NCI-H446 (cell line): ENCODE results near the gene MGLL.
A peak's percentile ranks its signal among the peaks of the same experiment; 100 is the strongest.

Experiments used
- DNase-seq, 2 experiments: peaks; one replicate each; lab custom pipeline; 2025; lab: John Stamatoyannopoulos, UW

Gene MGLL

DNA sequence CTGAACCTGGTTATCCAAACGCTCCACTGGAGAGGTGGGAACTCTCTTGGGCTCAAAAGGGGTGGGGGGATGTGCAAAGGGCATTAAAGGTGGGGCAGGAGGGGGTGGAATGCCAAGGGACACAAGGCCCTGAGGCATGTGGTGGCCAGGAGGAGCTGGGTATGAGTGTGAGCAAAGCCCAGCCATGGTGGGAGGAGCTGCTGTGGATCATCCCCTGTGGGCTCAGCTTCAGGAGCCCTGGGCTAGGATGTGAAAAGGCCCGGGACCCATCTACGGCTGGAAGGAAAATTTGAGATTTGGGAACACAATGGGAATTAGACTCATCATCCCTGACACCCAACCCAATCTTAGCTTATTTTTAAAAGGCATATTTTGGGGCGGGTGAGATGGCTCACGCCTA is 33.3 kb downstream of the MGLL start:
- DNase-seq = no peak

DNA sequence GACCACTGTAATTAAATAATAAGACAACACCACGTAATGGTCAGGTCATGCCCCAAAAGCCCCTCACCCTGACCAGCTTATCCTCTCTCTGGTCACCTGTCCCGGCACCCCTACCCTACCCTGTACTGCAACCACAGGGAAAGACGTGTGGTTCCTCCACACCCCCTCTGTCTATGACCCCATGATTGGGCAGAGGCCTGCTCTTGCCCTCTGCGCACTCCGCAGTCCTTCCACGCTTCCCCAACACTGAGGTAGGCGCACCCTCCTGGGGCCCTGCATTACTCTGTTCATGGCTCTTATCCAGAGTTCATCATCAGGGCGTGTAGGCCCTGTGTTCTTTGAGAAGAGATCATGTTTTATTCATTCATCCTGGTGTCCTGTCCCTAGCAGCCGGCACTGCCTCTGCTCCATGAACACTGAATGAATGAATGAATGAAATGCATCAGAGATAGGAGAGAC is 33.8 kb downstream of the MGLL start:
- DNase-seq = no peak

DNA sequence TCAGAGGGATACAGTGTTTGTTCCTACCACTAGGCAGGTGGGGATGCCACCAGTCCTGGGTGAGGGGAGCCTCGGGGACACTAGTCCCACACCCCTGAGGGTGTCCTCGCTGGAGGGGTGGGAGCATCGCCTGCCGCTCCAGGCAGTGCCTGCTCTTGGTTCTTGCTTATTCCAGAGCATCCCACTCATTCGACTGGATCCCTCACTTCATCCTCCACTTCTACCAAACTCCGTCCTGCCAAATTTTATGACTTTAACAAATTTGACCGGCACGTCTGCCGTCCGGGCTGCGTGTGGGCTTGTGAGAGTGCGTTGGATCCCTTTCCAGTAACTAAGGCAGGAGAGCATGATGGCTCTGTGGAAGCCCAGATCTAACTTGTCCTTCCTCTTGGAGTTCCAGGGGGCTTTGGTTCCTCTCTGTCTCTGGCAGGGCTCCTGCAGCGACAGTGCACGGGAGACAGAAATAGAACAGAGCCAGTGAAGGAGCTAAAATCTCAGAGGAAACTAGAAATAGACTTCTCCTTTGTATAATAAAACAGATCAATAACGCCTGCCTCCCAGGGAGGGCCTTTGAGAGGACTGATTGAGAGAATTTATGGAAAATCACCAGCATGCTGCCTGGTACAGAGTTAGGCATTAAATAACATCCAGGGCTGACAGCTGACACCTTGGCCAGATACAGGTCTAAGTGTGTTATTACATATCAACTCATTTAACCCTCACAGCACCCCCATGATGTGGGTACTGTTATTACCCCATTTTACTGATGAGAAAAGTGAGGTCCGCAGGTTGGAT is 34.5 kb downstream of the MGLL start:
- DNase-seq = no peak

DNA sequence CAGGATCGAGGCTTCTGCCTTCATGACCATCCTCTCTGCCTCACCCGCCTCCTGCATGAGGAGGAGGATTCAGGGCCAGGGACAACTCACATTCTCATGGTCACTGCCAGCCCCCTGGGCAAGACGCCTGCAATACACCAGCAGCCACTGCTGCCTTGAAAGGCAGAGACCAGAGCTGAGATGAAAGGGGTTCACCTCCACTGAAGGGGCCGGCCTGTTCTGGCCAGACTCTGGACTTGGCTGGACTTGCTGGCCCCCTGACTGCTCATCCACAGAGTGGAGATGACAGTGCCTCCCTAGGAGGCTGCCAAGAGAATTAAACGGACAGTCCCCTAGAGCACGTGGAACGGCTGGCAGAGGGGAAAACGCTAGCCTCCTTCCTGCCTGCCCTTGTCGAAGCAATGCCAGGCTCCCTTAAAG is 35.2 kb downstream of the MGLL start:
- peak; percentile 76 to 84 for DNase-seq

DNA sequence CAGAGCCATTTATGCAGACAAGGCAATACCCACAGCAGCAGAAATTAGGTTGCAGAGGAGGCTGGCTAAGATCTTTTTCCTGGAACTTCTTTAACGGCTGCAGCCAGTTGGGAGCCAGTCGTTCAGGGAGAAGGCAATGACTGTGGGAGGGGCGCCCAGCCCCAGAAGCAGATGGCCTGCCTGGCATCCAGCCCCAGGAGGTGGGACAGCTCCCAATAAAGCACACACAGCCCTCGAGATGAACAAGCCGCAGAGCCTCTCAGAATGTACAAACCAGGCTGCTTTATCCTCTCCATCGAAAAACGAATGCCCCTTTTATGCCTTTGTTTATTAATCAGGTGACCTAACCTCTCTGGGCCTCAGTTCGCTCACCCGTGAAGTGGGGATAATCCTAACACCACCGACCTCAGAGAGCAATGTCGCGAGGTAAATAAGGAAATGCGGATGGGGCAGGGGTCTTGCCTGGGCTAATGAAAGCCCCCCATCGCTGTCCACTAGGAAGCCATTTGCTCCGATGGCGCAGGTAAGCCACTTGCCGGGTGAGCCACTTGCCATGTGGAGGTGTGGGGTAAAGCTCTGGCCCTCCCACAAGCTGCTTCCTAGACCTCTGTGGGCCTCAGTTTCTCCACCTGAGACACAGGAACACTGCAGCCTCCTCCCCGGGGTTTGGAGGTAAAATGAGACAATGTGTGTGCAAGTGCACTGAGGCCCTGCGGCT is 35.8 kb downstream of the MGLL start:
- peak; percentile 93 to 97 for DNase-seq

DNA sequence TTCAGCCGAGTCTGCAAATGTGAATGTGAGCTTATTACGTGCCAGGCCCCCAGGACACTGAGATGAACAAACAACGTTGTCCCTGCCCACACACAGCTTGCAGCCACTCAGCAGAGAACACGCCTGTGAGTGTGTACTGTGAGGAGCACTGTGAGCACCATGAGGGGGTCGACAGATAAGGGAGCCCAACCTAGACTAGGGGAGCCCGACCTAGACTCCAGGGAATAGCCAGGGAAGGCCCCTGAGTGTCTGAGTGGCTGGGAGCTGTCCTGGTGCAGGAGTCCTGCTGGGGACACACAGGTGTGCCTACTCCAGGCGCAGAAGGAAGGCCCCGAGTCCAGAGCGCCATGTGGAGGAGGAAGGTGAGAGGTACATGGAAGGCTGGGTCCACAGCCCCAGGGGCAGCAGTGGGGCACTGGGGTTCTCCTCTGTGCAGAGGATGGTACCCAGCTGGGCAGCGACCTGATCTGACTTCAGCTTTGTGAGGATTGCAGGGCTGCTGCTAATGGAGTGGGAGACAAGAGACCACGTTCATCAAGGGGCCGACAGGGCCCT is 36.5 kb downstream of the MGLL start:
- DNase-seq = no peak

DNA sequence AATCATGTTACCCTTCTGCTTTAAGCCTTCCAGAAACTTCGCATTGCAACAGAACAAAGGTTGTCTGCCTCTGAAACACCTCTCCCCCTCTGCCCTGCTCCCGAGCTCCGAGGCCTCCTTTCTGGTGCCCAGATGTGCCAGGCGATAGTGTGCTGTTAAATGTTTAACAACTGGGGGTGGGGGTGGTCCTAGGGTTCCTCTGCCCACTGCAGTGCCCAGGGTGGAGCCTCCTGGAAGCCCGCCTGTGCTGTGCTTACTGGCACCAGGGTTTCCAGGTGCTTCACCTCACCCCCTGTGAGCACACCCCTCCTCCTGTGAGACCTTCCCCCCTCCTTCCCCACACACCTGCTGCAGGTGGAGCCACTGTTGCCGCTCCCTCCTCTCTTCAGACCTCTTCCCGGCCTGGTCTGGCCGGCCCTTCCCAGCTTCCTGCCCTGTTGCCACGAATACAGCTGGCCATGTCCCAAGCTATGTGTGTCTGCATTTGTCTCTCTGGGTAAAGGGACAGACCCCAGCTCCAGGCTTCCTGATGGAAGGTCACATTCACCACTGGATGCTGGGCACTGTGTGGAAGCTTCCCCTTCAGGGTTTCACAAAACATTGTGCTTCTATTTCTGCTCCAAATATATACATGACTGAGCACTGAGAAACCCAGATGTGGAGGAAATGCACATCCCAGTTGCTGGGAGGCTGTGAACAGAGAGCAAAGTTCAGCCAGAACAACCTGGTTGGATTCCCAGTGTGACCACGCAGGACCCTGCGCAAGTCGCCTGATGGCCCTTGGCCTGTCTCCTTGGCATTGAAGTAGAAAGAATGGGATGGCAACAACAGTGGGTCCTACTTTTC is 37.2 kb downstream of the MGLL start:
- no peak for DNase-seq

DNA sequence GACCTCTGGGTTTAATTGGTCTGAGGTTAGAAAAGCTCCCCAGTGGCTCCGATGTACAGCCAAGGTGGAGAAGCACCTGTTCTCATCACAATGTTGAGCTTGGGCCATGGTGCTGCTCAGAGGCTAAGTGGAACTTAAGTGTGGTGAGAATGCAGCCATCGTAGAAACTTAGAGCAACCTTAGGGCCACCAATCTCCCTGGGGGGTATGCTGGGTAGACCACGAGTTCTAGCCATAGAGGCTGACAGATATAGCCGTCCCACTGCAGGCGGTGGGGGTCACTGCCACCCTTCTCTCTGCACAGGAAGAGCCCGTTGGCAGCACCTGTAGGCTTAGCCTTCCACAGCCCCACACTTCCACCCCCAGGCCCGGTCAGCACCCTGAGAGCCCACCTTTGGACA is 38.0 kb downstream of the MGLL start:
- no peak for DNase-seq

DNA sequence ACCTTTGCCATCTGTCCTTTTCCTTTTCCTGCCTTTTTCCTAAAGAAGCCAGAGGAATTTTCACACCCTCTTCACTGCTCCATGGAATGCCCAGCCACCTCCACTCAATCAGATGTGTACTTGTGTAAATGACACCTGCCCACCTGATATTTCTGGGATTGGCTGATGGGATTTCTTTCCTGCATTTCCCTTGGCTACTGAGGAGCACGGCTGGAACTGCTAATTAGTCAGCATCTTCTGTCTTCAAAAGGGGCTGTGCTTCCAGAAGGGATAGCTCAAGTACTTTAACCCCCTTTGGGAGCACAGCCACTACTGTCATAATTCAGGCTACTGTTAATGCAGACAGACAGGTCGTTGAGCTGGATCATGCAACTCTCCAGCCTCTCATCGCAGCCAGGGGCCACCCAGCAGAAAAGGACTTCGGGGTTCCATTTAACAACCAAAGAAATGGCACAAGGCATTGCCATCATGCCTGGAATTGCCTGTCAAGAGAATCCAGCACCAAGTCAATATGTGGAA is 38.6 kb downstream of the MGLL start:
- DNase-seq = no peak

DNA sequence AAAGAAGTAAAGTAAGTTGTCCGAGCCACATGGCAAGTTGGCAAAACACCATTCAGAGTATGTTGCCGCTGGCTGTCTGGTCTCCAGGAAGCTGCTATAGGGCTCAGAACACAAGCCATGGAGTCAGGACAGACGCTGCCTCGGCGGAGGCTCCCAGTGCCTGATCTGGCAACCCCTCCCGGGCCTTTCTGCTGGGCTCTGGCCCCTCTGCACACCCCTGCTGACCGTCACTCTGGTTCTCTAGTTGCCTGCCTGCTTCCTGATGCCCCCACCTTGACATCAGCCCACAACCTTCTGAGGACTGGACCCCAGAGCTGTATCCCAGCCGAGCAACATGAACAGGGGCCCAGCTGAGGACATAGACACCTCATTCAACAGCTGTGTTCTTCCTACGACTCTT is 39.1 kb downstream of the MGLL start:
- no peak for DNase-seq

DNA sequence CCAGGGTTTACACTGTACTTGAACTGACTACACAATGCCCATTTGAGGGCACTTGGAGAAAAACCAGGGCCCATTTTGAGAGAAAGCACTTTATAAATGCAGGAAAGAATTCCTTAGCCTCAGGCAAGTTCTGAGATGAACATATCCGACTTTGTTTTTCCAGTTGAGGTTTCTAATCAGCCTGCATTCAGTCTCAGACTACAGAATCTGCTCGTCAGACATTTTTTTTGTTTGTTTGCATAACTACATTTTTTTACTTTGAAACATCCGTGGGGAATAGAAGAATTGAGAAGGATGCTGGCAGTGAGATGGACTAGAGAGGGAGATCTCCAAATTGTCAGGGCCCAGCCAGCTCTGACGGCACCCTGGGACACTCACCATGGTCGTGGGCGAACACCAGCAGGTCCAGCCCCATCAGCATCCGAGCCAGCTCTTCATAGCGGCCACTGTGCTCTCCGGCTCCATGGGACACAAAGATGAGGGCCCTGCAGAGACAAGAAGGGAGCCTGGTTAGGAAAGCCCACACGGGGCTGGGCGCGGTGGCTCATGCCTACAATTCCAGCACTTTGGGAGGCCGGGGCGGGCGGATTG is 40.8 kb downstream of the MGLL start:
- DNase-seq = no peak

DNA sequence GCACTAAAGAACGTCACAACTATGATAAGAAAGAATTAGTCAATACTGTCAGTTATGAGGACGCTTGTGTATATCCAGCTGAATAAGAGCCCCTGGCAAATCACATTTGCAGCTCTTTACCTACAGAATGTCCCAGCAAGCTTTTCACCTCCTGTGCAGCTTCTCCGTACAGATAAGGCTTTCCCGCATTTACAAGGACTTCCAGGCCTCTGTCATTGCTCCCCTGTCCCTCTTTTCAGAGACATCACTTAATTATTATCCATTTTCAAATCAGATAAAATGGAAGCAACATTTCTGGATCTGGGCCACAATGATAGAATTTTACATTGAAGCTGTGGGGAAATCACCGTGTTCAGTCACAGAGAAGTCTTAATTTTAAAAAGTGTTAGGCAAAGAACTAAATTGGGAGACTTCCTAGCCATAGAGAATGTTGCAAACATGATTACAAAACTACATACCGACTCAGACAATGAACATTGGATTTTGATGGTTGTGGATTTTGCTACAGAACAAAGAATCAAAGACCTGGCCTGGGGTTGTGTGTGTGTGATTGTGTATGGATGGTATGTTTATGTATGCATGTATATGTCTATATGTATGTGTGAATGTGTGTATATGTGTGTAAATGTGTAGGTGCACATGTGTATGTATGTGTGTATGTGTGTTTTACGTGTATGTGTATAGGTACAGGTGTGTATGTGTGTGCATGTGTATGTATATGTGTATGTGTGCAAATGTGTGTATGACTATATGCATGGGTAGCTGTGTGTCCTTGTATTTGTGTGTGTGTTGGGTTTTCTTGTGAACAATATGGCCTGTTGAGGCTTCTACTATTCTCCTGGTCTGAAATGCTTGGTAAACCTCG is 41.5 kb downstream of the MGLL start:
- no peak for DNase-seq

DNA sequence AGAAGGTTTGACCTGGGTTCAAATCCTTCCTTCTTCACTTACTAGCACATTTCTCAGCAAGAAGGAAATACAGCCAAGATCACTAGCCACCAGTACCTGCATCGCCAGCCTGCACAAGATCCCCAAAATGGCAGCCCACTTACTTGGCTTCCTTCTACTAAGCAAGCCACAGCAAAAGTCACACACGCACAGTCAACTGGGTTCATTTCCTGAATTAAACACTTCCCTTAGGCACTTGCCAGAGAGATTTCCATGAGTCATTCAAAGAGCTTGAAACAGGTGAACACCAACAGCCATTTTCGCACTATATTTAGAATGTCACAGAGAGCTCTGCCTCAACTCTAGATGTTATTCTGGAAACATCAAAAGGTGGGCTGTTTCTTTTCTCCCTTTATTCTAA is 42.6 kb downstream of the MGLL start:
- no peak for DNase-seq

DNA sequence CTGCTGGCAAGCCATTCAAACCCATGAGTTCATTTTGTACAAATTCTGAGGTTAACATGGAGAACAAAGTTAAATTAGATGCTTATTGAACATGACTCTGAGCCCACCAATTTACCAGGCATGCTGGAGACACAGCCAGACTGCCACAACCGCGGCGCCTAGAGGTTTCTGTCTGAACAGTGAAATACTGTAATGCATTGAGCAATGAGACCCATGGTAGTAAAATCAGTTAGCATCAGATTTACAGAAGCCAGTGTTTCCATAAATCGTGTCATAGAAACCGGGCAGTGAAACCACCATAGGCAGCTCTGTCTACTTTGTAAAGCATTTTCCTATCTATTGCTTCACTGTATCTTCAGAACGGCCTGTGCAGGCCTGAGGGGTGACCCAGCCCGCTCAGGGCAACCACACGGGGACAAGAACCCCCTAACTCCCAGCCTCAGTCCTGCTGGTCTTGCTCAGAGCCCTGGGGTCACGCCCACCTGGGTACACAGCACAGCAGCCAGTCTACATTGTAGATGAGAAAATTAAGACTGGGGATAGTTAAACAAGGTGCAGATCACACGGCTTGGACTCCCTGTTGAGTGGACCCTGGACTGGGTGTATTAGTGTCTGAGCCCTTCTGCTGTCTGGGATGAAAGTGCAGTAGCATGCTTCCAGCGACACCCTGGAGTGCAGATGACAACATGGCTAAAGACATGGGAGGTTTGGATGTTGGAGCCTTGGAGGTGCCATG is 44.2 kb downstream of the MGLL start:
- DNase-seq = no peak

DNA sequence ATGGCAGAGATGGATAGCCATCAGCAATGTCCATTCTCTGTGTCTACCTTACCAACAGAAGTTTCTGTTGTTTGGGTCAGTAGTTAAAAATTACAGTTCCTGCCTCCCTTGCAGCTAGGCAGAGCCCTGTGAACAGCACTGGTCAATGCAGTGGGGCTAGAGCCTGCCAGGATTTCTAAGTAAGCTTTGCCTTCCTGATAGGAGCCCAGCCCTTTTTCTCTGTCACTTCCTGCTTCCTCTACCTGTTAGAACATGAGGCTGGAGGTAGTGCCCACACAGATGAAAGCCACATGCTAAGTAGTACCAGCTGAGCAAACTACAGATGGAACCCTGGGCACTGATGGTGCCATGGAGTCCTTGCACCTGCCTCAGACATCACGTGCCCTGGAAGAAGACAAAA is 45.0 kb downstream of the MGLL start:
- DNase-seq = no peak

DNA sequence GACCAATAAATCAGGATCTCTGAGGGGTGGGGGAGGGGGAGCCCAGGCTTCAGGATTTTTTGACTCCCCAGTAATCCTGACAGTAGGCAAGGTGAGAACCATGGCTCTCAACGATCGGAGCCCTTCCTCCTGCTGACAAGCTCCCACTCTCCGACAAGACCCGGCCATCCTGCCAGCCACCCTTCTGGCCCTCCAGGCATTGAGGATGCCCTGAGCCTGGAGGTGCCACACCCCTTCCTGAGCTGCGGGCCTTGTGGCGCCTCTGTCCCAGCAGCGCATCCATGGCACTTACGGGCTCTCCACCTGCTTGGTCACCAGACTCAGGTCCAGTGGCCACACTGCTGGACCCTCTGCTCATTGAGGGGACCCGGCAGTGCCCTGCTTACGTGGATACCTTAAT is 46.0 kb downstream of the MGLL start:
- DNase-seq = no peak

DNA sequence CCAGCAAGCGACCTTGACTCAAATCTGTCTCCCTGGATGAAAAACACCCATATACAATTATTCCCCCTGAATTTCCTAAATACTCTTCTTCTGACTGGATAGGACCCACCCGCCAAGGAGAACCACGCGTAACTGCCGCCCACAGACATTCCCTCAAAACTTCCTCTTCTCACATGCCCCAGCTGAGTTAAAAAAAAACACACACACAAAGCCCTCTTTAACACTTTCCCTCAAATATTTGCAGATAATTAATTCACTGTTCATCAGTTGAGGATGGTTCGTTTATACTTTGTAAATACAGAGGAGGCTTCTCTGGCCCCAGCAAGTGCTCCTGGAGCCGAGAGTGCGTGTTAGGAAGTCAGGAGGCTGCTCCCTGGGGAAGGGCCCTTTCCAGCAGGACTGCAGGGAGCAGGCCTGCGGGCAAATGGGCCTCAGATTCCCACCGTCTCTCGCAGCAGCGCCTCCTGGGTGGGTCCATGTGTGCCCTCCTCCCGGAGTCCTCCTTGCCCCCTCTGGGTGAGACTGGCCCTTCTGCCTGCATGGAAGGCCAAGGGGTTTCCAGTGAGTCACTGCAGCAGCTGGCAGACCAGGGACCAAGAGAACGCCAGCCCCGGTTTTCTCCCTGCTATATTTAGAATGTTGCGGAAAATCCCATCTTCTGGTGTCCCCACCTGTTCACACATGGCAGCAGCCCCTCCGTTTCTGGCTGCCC is 46.8 kb downstream of the MGLL start:
- DNase-seq = peak in 1 of 2 experiments; percentile 73

DNA sequence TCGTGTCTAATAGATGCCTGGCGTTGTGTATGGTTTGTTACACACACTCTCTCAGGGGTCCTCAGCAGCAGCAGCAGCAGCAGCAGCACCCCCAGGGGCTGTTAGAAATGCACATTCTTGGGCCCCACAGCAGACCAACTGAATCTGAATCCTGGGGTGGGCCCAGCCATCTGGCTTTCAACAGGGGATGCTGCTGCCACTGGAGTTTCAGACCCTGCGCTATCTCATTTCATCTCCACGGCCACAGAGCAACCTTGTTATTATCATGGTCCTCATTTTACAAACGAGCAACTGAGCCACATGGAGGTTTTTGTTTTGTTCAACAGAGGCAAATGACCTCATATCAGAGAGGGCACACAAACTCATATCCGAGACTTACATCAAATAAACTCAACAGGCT is 47.7 kb downstream of the MGLL start:
- no peak for DNase-seq

DNA sequence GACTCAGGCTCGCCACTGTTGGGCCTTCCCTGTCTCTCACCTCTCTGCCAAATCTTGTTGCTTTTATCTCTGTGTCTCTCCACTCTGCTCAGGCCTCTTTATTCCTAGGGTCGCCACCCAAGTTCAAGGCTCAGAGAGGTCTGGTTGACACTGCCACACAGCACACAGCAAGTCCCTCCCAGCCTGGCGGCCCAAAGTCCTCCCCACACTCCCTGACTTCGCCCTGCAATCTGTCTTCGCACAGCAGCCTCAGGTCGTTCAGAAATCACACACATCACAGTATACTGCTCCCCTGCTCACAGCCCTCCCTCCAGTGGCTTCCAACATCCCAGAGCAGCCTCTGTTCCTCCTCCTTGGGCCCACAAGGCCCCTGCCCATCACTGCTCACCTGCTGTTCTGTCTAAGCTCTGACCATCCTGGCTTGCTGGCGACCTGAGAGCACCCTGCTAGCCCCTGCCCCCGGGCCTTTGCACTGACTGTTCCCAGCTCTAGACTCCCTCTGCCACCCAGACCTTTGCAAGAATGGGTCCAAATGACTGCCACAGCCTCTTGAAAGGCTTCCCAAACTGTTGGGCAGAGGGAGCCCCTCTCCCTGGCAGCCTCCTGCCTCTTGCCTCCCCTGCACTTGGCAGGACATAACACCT is 48.4 kb downstream of the MGLL start:
- no peak for DNase-seq
